ENCODE results near the gene MACROD1. TPM values are rescaled to one million over a fixed set of nuclear protein-coding genes. Genes with fewer than 3 reads are reported as not detected.

MACROD1 gene
- total RNA-seq, 2 donors from 2014 or later, result 24.7 to 65.4 TPM

- 97 to 100% methylated on average over 2 of the region's 2 CpGs for WGBS, 2 donors
- H3K9me3 ChIP-seq, result no peaks in the 10 kb centered on the region
- intact Hi-C loops (cut with DNase I), result no loop called here
- TF ChIP-seq CTCF (IDR thresholded peaks at IDR 0.05) (no peak), POLR2A (IDR thresholded peaks at IDR 0.05) (no peak)
- no peaks in the 10 kb centered on the region for H3K27me3 ChIP-seq
- no peak overlapping the region for H3K4me3 ChIP-seq
- DNase-seq (no peak), ATAC-seq (no peak)
- H3K4me1 ChIP-seq, result no peaks in the 10 kb centered on the region
- peaks cover 11 to 56% of the 10 kb centered on the region in 2 donors for H3K36me3 ChIP-seq (replicated peaks in 1 of 2; ENCODE audit: insufficient read depth in 1 of 2, low read depth in 2 of 2)
- no peak overlapping the region for H3K27ac ChIP-seq
Observed at GRCh38 chr11:64198511-64198910, 32.6 kb upstream of the MACROD1 start.

- TF ChIP-seq CTCF (IDR thresholded peaks at IDR 0.05), result no peak
- no peak for TF ChIP-seq POLR2A (IDR thresholded peaks at IDR 0.05)
- H3K36me3 ChIP-seq (replicated peaks in 1 of 2; ENCODE audit: insufficient read depth in 1 of 2, low read depth in 2 of 2), result peaks cover 5 to 49% of the 10 kb centered on the region in 2 donors
- intact Hi-C loops (cut with DNase I), result no loop called here
- WGBS, 2 donors, result 78 to 85% methylated on average over 3 to 9 of the region's 9 CpGs
- H3K9me3 ChIP-seq, result no peaks in the 10 kb centered on the region
- H3K27ac ChIP-seq, result no peak overlapping the region
- no peaks in the 10 kb centered on the region for H3K4me1 ChIP-seq
- H3K4me3 ChIP-seq, result no peak overlapping the region
- H3K27me3 ChIP-seq, result no peaks in the 10 kb centered on the region
- ATAC-seq (no peak), DNase-seq (no peak)
Observed at GRCh38 chr11:64196626-64197025, 30.7 kb upstream of the MACROD1 start.

- Histone ChIP-seq H3K27me3 (no peaks in the 10 kb centered on the region), H3K4me3 (no peak overlapping the region), H3K36me3 (replicated peaks in 1 of 2; ENCODE audit: insufficient read depth in 1 of 2, low read depth in 2 of 2) (peaks cover 5 to 33% of the 10 kb centered on the region in 2 donors), H3K9me3 (no peaks in the 10 kb centered on the region), H3K27ac (no peak overlapping the region), H3K4me1 (peaks cover 9% of the 10 kb centered on the region)
- intact Hi-C loops (cut with DNase I), result no loop called here
- ATAC-seq (no peak), DNase-seq (no peak)
- WGBS, 2 donors, result 85 to 90% methylated on average over 5 of the region's 5 CpGs
- TF ChIP-seq CTCF (IDR thresholded peaks at IDR 0.05) (no peak), POLR2A (IDR thresholded peaks at IDR 0.05) (no peak)
Observed at GRCh38 chr11:64192434-64192833, 26.5 kb upstream of the MACROD1 start.

GRCh38 chr11:64186492-64187165, 20.7 kb upstream of the MACROD1 start:
- ATAC-seq (no peak), DNase-seq (peak in 3 of 4 donors; percentile 30 to 58 (median 57))

More at GRCh38 chr11:64186492-64187165, 20.7 kb upstream of the MACROD1 start:
- Histone ChIP-seq H3K27me3 (no peaks in the 10 kb centered on the region), H3K4me1 (peaks cover 47% of the 10 kb centered on the region), H3K36me3 (replicated peaks in 1 of 2; ENCODE audit: insufficient read depth in 1 of 2, low read depth in 2 of 2) (no peaks in the 10 kb centered on the region), H3K9me3 (no peaks in the 10 kb centered on the region), H3K27ac (no peak overlapping the region), H3K4me3 (peak overlapping the region; percentile 64 to 69)
- TF ChIP-seq POLR2A (IDR thresholded peaks at IDR 0.05) (no peak), CTCF (IDR thresholded peaks at IDR 0.05) (no peak)
- 0 to 3% methylated on average over 19 to 39 of the region's 48 CpGs for WGBS, 2 donors
- intact Hi-C loops (cut with DNase I), result no loop called here
